Astrocyte of the spinal cord (primary cell): Measurements from ENCODE around the gene DPP10.

Source experiments
- DNase-seq: peaks from one replicate; pipeline ENCODE4 v3.0.0; 2011; ENCODE audit warnings: low read depth, low spot score
- H3K4me3 ChIP-seq: 2 replicates; pipeline ENCODE4 v1.5.1; 2011; ENCODE audit warnings: low read depth, mild to moderate bottlenecking, low read length, moderate library complexity
- CTCF ChIP-seq: IDR thresholded peaks from 2 replicates; pipeline ENCODE4 v1.5.1; 2012; ENCODE audit warnings: low read depth, mild to moderate bottlenecking, low read length, inconsistent platforms
- in situ Hi-C: cut with HindIII; loops from 2 replicates; pipeline ENCODE4 v1.10.0; 2017; ENCODE audit warnings: low sequenced_read_pairs

Gene DPP10

GRCh38 chr2:114609801-114610200, 167.4 kb downstream of the DPP10 start:
- no peak overlapping the region for H3K4me3 ChIP-seq
- no peak for DNase-seq
- in situ Hi-C loops = no loop called here
- no peak for TF ChIP-seq CTCF

GRCh38 chr2:114610677-114611076, 168.2 kb downstream of the DPP10 start:
- DNase-seq = no peak
- in situ Hi-C loops = no loop called here
- no peak overlapping the region for H3K4me3 ChIP-seq
- TF ChIP-seq CTCF = no peak

- in situ Hi-C loops = no loop called here
- no peak for TF ChIP-seq CTCF
- H3K4me3 ChIP-seq = no peak overlapping the region
- DNase-seq = no peak
Observed at GRCh38 chr2:114614592-114614991, 172.2 kb downstream of the DPP10 start.

GRCh38 chr2:114628481-114628880, 186.0 kb downstream of the DPP10 start:
- in situ Hi-C loops = no loop called here
- TF ChIP-seq CTCF = no peak
- DNase-seq = no peak
- no peak overlapping the region for H3K4me3 ChIP-seq

- H3K4me3 ChIP-seq = no peak overlapping the region
- in situ Hi-C loops = no loop called here
- no peak for TF ChIP-seq CTCF
- DNase-seq = no peak
Observed at GRCh38 chr2:114631146-114631545, 188.7 kb downstream of the DPP10 start.

GRCh38 chr2:114642166-114642770, 199.8 kb downstream of the DPP10 start:
- H3K4me3 ChIP-seq = no peak overlapping the region
- no peak for DNase-seq
- TF ChIP-seq CTCF = no peak
- in situ Hi-C loops = no loop called here
